Coronary artery (tissue), 2 donors: Measurements from ENCODE around the gene CSTF2T.
"Not testable (repeated sequence)": the region's sequence is repeated elsewhere in the genome, so short reads cannot be mapped to it uniquely, and the experiment has no call there.

Experiments used
- DNase-seq: peaks from one replicate; pipeline ENCODE4 v3.0.0-alpha.2; 2017; ENCODE audit warnings: low spot score
- H3K27ac ChIP-seq, 2 donors: fragments of 200-600 bp; sonication (generic); one replicate each; pipeline ENCODE4 v1.5.1; 2016 to 2019
- H3K4me3 ChIP-seq: fragments of 200-600 bp; sonication (generic); 2 replicates; pipeline ENCODE4 v1.5.1; 2016; ENCODE audit warnings: mild to moderate bottlenecking, moderate library complexity
- TF ChIP-seq, protein P1 (sequence below): fragments of 200-600 bp; sonication (generic); IDR thresholded peaks from one replicate; pipeline ENCODE4 v1.5.1; 2019; ENCODE audit warnings: antibody characterized with exemption

CSTF2T gene

GRCh38 chr10:51698473-51699063 is 827 bp downstream of the CSTF2T start:
- Histone ChIP-seq H3K4me3 (peak overlapping the region; percentile 90), H3K27ac (peak overlapping the region; percentile 87 to 90)
- no peak for DNase-seq
- TF ChIP-seq, protein P1, sequence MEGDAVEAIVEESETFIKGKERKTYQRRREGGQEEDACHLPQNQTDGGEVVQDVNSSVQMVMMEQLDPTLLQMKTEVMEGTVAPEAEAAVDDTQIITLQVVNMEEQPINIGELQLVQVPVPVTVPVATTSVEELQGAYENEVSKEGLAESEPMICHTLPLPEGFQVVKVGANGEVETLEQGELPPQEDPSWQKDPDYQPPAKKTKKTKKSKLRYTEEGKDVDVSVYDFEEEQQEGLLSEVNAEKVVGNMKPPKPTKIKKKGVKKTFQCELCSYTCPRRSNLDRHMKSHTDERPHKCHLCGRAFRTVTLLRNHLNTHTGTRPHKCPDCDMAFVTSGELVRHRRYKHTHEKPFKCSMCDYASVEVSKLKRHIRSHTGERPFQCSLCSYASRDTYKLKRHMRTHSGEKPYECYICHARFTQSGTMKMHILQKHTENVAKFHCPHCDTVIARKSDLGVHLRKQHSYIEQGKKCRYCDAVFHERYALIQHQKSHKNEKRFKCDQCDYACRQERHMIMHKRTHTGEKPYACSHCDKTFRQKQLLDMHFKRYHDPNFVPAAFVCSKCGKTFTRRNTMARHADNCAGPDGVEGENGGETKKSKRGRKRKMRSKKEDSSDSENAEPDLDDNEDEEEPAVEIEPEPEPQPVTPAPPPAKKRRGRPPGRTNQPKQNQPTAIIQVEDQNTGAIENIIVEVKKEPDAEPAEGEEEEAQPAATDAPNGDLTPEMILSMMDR, result no peak

- TF ChIP-seq, protein P1, result no peak
- no peak for DNase-seq
- Histone ChIP-seq H3K4me3 (peak overlapping the region; percentile 14), H3K27ac (peak overlapping the region in 1 of 2 donors; percentile 13)
Measured at GRCh38 chr10:51696251-51696650, 3.1 kb downstream of the CSTF2T start.

- no peak for DNase-seq
- H3K27ac ChIP-seq, result peak overlapping the region in 1 of 2 donors; percentile 24
- H3K4me3 ChIP-seq, result peak overlapping the region; percentile 2
- TF ChIP-seq, protein P1, result no peak
Measured at GRCh38 chr10:51694086-51694768, 5.2 kb downstream of the CSTF2T start.

DNA sequence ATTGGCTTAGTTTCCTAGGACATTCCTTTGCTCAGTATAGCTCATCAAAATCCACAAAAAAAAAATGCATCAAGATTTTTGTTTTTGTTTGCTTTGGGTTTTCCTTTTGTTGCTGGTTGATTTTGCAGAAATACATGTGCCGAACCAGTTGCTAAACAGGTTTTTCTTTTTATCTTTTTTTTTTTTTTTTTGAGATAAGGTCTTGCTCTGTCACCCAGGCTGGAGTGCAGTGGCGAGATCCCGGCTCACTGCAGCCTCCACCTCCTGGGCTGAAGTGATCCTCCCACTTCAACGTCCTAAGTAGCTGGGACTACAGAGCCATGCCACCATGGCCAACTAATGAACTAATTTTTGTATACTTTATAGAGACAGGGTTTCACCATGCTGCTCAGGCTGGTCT is 8.3 kb downstream of the CSTF2T start:
- Histone ChIP-seq H3K27ac (no peak overlapping the region), H3K4me3 (no peak overlapping the region)
- DNase-seq, result no peak
- TF ChIP-seq, protein P1, result no peak

DNA sequence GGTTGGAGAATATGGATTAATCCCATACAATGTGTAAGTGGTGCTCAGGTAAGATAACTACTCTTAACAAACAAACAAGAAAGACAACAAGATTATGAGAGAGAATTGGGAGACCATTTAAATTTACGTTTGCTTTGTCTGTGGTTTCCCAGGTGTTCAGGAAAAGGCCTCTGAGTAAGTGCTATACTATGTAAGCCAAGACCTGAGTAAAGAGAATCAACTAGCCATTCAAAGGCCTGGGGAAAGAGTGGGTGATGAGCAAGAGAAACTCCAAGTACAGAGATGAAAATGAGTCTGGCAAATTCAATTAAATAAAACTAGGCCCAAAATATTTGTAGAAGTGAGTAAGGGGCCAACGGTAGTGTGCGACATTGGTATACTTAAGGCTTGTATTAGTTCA is 9.9 kb downstream of the CSTF2T start:
- H3K4me3 ChIP-seq, result no peak overlapping the region
- no peak overlapping the region for H3K27ac ChIP-seq
- no peak for DNase-seq
- TF ChIP-seq, protein P1, result no peak

GRCh38 chr10:51688826-51689225 is 10.6 kb downstream of the CSTF2T start:
- not testable (repeated sequence) for H3K27ac ChIP-seq, DNase-seq

GRCh38 chr10:51687296-51687695 is 12.1 kb downstream of the CSTF2T start:
- no peak overlapping the region for H3K4me3 ChIP-seq
- DNase-seq, result no peak
- TF ChIP-seq, protein P1, result no peak

More at GRCh38 chr10:51688826-51689225, 10.6 kb downstream of the CSTF2T start:
- H3K4me3 ChIP-seq, result not testable (repeated sequence)

More at GRCh38 chr10:51687296-51687695, 12.1 kb downstream of the CSTF2T start:
- H3K27ac ChIP-seq, result no peak overlapping the region
